ENCODE data around the gene AKAP6.
"Not testable (repeated sequence)": the region's sequence is repeated elsewhere in the genome, so short reads cannot be mapped to it uniquely, and the experiment has no call there.

AKAP6 gene

DNA sequence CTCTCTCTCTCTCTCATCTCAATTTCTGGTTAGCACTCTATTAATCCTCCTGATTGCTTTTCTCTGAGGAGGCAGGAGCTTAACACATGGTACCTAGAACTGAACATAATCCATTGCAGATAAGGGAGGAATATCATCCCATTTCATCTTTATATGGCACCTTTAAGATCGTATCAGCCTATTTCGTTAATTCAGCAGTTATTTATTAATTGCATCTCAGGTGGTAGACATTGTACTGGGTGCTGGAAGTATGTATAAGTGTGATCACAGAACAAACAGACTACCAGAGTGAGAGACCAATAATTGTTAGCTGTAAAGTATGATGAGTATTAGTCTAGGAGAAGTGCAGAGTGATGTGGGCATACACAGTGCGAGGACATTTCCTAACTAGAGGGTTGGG lies 39.0 kb downstream of the AKAP6 start:
- H3K4me3 ChIP-seq: no peak overlapping the region
- no peak for DNase-seq (ENCODE audit: low spot score)
- no peak overlapping the region for H3K27ac ChIP-seq
- TF ChIP-seq, protein P1, sequence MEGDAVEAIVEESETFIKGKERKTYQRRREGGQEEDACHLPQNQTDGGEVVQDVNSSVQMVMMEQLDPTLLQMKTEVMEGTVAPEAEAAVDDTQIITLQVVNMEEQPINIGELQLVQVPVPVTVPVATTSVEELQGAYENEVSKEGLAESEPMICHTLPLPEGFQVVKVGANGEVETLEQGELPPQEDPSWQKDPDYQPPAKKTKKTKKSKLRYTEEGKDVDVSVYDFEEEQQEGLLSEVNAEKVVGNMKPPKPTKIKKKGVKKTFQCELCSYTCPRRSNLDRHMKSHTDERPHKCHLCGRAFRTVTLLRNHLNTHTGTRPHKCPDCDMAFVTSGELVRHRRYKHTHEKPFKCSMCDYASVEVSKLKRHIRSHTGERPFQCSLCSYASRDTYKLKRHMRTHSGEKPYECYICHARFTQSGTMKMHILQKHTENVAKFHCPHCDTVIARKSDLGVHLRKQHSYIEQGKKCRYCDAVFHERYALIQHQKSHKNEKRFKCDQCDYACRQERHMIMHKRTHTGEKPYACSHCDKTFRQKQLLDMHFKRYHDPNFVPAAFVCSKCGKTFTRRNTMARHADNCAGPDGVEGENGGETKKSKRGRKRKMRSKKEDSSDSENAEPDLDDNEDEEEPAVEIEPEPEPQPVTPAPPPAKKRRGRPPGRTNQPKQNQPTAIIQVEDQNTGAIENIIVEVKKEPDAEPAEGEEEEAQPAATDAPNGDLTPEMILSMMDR (IDR thresholded peaks at IDR 0.05): no peak

DNA sequence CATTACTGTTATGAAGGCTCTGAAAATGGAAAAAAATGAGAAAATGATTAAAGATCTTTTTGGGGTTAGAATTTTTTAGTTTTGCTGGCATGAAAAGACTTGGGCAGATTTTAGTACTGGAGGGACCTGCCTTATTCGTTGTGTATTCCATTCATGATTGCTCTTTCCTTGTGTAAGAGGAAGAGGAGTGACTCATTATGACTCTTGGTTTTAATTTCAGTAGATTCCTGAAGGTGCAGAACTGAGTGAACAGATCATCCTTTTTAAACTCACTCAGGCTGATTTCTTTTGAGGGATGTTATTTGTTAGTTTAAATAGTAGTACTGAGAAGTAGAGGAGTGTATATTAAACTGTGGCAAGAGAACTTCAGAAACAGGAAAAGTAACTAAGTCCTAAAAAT lies 41.6 kb downstream of the AKAP6 start:
- TF ChIP-seq, protein P1 (IDR thresholded peaks at IDR 0.05): no peak
- no peak overlapping the region for H3K27ac ChIP-seq
- no peak for DNase-seq (ENCODE audit: low spot score)
- H3K4me3 ChIP-seq: no peak overlapping the region

DNA sequence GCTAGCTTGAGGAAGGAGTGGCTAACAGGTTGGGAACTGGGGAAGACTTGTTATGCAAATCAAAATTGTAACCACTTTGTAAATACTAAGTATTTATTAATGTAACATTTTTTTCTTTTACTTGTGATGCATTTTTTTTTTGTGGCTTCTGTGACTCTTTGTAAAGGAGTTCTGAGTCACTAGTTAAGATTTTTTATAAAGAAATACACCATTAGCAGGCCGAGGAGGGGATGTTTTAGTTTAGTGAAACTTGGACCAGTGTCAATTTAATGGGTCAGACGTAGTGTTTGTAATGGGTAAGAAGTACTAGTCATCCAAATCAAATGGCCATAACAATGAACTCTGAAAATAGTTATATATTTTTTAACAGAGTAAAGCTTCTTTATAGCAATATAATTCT lies 43.1 kb downstream of the AKAP6 start:
- TF ChIP-seq, protein P1 (IDR thresholded peaks at IDR 0.05): no peak
- Histone ChIP-seq H3K4me3 (no peak overlapping the region), H3K27ac (no peak overlapping the region)
- no peak for DNase-seq (ENCODE audit: low spot score)

DNA sequence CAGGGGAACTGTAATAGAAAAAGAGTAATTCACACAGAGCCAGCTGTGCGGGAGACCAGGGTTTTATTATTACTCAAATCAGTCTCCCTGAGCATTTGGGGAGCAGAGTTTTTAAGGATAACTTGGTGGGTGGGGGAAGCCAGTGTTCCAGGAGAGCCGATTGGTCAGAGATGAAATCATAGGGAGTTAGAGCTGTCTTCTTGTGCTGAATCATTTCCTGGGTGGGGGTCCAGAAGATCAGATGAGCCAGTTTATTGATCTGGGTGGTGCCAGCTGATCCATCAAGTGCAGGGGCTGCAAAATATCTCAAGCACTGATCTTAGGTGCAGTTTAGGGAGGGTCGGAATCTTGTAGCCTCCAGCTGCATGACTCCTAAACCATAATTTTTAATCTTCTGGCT lies 44.1 kb downstream of the AKAP6 start:
- H3K27ac ChIP-seq; H3K4me3 ChIP-seq; DNase-seq (ENCODE audit: low spot score): not testable (repeated sequence)

DNA sequence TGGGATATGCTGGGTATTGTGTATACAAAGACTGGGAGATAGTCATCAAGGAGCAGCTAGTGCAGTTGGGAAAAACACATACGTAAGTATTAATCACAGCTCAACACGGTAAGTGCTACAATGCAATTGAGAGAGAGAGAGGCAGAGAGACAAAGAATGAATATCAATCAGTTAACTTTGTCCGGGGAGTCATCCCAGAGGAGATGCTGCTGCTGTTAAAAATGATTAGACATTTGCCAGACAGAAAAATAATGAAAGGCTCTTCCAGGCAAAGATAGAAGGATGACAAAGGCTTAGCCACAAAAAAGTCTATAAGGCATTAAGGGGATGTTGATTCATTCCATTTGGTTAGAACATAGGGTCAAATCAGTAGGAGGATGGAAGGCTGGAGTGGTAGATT lies 45.1 kb downstream of the AKAP6 start:
- Histone ChIP-seq H3K4me3 (no peak overlapping the region), H3K27ac (no peak overlapping the region)
- DNase-seq (ENCODE audit: low spot score): no peak
- TF ChIP-seq, protein P1 (IDR thresholded peaks at IDR 0.05): no peak

DNA sequence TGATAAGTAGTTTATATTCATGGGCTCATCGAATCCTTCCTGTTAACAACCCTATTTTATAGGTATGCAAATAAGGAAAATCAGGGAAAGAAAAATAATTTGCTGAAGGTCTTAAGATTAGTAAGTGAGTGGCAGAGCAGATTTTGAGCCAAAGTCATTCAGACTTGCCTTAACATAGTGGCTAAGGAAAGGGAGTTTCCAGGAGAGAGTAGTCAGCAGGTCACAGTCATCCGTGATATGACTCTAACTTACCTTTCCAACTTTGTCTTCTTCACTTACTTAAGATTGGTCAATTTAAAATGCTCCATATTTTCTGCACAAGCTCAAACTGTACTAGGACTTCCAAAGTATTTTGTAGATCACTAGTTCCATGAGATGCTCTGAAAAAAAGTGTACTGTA lies 46.6 kb downstream of the AKAP6 start:
- no peak overlapping the region for H3K4me3 ChIP-seq
- TF ChIP-seq, protein P1 (IDR thresholded peaks at IDR 0.05): no peak
- H3K27ac ChIP-seq: no peak overlapping the region
- DNase-seq (ENCODE audit: low spot score): no peak

DNA sequence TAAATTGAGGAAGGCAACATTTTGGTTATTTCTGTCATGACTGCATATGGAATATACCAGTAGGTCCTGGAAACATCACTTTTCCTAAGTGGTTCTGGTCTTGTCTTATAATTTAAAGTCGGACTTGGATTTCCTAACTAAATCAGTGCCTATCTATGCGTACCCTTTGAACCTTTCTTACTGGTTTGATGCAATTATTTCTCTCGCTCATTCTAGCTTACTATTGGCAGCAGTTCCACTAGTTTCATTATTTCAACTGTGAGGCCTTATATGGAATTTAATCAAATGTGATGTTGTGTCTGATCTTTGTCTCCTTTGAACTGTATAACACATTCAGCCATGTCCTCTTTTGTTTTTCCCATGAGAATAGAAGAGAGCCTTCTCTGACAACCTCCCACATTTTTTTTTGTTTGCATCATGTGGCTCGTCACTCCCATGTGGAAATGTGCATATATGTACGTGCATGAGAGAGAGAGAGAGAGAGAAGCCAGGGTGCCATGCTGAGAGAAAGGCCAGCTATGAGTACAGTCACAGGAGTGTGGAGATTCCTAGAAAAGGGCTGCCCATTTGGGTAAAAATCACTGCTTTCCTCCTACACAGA lies 48.0 kb downstream of the AKAP6 start:
- Histone ChIP-seq H3K4me3 (no peak overlapping the region), H3K27ac (no peak overlapping the region)
- no peak for DNase-seq (ENCODE audit: low spot score)
- TF ChIP-seq, protein P1 (IDR thresholded peaks at IDR 0.05): no peak

DNA sequence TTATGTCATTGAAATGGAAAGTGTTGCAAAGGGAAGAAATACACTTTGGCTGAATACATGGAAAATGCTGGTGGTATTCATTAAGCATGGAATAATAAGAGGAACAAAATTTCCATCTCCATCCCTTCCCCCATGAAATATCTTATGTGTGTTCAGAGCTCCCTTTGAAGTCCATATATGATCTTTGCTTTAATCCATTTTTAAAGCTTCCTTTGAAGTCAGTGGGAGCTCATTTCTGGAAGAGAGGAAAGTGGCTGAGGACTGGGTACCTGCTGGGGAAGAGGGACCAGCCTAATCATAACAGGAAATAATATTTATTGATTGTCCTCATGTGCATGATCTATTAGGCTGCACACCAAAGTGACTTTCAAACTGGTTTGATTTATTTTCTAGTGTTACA lies 49.2 kb downstream of the AKAP6 start:
- no peak for DNase-seq (ENCODE audit: low spot score)
- TF ChIP-seq, protein P1 (IDR thresholded peaks at IDR 0.05): no peak
- no peak overlapping the region for H3K4me3 ChIP-seq
- no peak overlapping the region for H3K27ac ChIP-seq

Data from coronary artery (tissue), 2 donors.